HepG2 (cell line): ENCODE data around the gene PIM1. TPM values are rescaled to one million over a fixed set of nuclear protein-coding genes. Genes with fewer than 3 reads are reported as not detected.

Experiments
- BHLHE40 ChIP-seq: IDR thresholded peaks from 2 replicates; pipeline ENCODE4 v1.6.1; 2011; ENCODE audit warnings: low read length, improper control_type of control experiment
- FOXK1 ChIP-seq: sonication (generic); formaldehyde crosslinking; IDR thresholded peaks from 2 replicates; pipeline ENCODE4 v1.4.0; 2020; ENCODE audit warnings: low read depth, missing genetic modification reagents, borderline replicate concordance
- MEF2D ChIP-seq: sonication (generic); formaldehyde crosslinking; IDR thresholded peaks from 2 replicates; pipeline ENCODE4 v1.5.1; 2020; ENCODE audit warnings: mild to moderate bottlenecking, missing genetic modification reagents
- POLR2AphosphoS5 ChIP-seq: IDR thresholded peaks from 2 replicates; pipeline ENCODE4 v1.6.1; 2012; ENCODE audit warnings: low read depth, low read length
- RFXAP ChIP-seq: sonication (generic); formaldehyde crosslinking; IDR thresholded peaks from 2 replicates; pipeline ENCODE4 v1.4.0; 2020; ENCODE audit warnings: missing genetic modification reagents, borderline replicate concordance
- ZBTB1 ChIP-seq: sonication (generic); formaldehyde crosslinking; IDR thresholded peaks from 2 replicates; pipeline ENCODE4 v1.4.0; 2020; ENCODE audit warnings: missing genetic modification reagents, borderline replicate concordance
- ZNF772 ChIP-seq: sonication (generic); formaldehyde crosslinking; IDR thresholded peaks from 2 replicates; pipeline ENCODE4 v1.5.0; 2020; ENCODE audit warnings: mild to moderate bottlenecking, missing genetic modification reagents
- polyA plus RNA-seq, 8 experiments: library from polyadenylated mRNA; depleted of rRNA in 3 of 8; stranded (reverse) in 7 of 8; unstranded in 1 of 8; fragments of >200 nt; fragmentation: Illumina TruSeq in 4 of 8; extraction: Trizol in 4 of 8; gene quantifications; 2 replicates each; pipeline versions ENCODE4 v1.2.1 to v1.2.3, GENCODE V29; 2011 to 2016; ENCODE audit warnings: low read depth in 4 of 8, missing spikeins in 1 of 8, mixed read lengths in 1 of 8; ENCODE audit not compliant: insufficient read depth in 1 of 8
- total RNA-seq, 5 experiments: library from RNA; depleted of rRNA; stranded (reverse); fragments of >200 nt; fragmentation: Illumina TruSeq; extraction: Trizol; gene quantifications; 2 replicates each; pipeline ENCODE4 v1.2.3, GENCODE V29; 2016; ENCODE audit warnings: low read depth in 1 of 5
- TF ChIP-seq, protein P1 (sequence below): sonication (generic); formaldehyde crosslinking; IDR thresholded peaks from 2 replicates; pipeline ENCODE4 v1.9.0; 2022; ENCODE audit warnings: low read depth, missing genetic modification reagents
- TF ChIP-seq, protein P2 (sequence below): sonication (generic); formaldehyde crosslinking; IDR thresholded peaks from 2 replicates; pipeline ENCODE4 v1.8.0; 2022; ENCODE audit warnings: mild to moderate bottlenecking, missing genetic modification reagents, borderline replicate concordance
- TF ChIP-seq, protein P3 (sequence below): sonication (generic); formaldehyde crosslinking; IDR thresholded peaks from 2 replicates; pipeline ENCODE4 v1.4.0; 2020; ENCODE audit warnings: missing genetic modification reagents
- TF ChIP-seq, protein P4 (sequence below): sonication (generic); formaldehyde crosslinking; IDR thresholded peaks from 2 replicates; pipeline ENCODE4 v1.4.0; 2020; ENCODE audit warnings: missing genetic modification reagents
- TF ChIP-seq, protein P5 (sequence below): sonication (generic); formaldehyde crosslinking; IDR thresholded peaks from 2 replicates; pipeline ENCODE4 v1.5.1; 2020; ENCODE audit warnings: missing genetic modification reagents, mild to moderate bottlenecking, borderline replicate concordance
- TF ChIP-seq, protein P6 (sequence below): sonication (generic); formaldehyde crosslinking; IDR thresholded peaks from 2 replicates; pipeline ENCODE4 v1.4.0; 2020; ENCODE audit warnings: mild to moderate bottlenecking, missing genetic modification reagents

Gene PIM1
- total and polyA plus RNA-seq, 2 of the 13 experiments (the other 11 are each of a cell fraction or from before 2014, with no cell fraction given) = 29.4 to 117 TPM

DNA sequence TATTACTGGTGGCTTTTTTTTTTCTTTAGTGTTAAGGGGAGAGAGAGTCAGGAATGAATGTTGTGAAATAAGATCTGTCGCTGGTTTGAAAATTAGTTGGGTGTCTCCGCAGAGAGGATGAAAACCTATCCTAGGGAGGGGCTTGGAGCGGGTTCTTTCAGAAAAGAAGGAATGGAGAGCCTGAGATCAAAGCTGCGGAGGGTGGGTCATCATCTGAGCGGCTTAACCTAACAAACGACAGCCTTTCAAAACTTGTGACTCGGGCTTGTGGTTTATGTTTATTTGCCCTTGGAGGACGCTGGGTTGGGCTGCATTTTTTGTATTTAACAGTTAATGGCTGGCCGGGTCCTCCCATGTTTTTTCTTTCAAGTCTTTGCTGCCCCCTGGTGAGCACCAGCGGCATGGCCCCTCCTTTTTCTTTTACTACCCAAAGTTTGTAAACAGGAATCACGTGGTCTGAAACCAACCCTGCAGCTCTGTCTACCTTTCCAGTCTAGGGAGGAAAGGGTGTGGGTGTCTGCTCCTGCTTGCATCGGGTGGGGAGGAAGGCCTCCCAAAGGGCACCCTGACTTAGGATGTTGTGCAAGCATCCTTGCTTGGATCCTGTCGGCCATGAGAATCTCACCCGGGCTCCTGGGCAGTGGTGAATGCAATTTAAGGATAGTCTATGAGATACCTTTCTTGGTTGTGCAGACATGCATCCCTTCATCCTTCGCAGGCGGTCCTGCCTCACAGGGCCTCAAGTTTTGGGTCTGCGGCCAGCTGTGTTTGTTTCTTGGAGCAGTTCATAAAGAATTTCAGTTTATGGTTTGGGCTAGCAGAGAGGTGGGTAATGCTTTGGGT lies 2.2 kb downstream of the PIM1 start (continued):
- TF ChIP-seq ZBTB1 (CRISPR knock-in tag) (no peak), BHLHE40 (peak; percentile 74; the same call in 1 of the 2 replicates), FOXK1 (peak; percentile 100), MEF2D (CRISPR knock-in tag) (0 out of 2 replicates have a peak, but pooled peaks have one; percentile 16), RFXAP (peak; percentile 91; the same call in 1 of the 2 replicates), POLR2AphosphoS5 (no peak; the same call in 1 of the 2 replicates), ZNF772 (CRISPR knock-in tag) (peak; percentile 63; the same call in 1 of the 2 replicates)
- TF ChIP-seq, protein P1, sequence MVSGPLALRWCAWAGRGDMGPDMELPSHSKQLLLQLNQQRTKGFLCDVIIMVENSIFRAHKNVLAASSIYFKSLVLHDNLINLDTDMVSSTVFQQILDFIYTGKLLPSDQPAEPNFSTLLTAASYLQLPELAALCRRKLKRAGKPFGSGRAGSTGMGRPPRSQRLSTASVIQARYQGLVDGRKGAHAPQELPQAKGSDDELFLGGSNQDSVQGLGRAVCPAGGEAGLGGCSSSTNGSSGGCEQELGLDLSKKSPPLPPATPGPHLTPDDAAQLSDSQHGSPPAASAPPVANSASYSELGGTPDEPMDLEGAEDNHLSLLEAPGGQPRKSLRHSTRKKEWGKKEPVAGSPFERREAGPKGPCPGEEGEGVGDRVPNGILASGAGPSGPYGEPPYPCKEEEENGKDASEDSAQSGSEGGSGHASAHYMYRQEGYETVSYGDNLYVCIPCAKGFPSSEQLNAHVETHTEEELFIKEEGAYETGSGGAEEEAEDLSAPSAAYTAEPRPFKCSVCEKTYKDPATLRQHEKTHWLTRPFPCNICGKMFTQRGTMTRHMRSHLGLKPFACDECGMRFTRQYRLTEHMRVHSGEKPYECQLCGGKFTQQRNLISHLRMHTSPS = peak; percentile 33; the same call in 1 of the 2 replicates
- TF ChIP-seq, protein P2, sequence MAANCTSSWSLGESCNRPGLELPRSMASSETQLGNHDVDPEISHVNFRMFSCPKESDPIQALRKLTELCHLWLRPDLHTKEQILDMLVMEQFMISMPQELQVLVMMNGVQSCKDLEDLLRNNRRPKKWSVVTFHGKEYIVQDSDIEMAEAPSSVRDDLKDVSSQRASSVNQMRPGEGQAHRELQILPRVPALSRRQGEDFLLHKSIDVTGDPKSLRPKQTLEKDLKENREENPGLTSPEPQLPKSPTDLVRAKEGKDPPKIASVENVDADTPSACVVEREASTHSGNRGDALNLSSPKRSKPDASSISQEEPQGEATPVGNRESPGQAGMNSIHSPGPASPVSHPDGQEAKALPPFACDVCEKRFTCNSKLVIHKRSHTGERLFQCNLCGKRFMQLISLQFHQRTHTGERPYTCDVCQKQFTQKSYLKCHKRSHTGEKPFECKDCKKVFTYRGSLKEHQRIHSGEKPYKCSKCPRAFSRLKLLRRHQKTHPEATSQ (CRISPR knock-in tag) = peak; percentile 72; the same call in 1 of the 2 replicates
- TF ChIP-seq, protein P3, sequence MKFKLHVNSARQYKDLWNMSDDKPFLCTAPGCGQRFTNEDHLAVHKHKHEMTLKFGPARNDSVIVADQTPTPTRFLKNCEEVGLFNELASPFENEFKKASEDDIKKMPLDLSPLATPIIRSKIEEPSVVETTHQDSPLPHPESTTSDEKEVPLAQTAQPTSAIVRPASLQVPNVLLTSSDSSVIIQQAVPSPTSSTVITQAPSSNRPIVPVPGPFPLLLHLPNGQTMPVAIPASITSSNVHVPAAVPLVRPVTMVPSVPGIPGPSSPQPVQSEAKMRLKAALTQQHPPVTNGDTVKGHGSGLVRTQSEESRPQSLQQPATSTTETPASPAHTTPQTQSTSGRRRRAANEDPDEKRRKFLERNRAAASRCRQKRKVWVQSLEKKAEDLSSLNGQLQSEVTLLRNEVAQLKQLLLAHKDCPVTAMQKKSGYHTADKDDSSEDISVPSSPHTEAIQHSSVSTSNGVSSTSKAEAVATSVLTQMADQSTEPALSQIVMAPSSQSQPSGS = 0 out of 2 replicates have a peak, but pooled peaks have one; percentile 44
- TF ChIP-seq, protein P4, sequence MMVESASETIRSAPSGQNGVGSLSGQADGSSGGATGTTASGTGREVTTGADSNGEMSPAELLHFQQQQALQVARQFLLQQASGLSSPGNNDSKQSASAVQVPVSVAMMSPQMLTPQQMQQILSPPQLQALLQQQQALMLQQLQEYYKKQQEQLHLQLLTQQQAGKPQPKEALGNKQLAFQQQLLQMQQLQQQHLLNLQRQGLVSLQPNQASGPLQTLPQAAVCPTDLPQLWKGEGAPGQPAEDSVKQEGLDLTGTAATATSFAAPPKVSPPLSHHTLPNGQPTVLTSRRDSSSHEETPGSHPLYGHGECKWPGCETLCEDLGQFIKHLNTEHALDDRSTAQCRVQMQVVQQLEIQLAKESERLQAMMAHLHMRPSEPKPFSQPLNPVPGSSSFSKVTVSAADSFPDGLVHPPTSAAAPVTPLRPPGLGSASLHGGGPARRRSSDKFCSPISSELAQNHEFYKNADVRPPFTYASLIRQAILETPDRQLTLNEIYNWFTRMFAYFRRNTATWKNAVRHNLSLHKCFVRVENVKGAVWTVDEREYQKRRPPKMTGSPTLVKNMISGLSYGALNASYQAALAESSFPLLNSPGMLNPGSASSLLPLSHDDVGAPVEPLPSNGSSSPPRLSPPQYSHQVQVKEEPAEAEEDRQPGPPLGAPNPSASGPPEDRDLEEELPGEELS = peak; percentile 98
- TF ChIP-seq, protein P5, sequence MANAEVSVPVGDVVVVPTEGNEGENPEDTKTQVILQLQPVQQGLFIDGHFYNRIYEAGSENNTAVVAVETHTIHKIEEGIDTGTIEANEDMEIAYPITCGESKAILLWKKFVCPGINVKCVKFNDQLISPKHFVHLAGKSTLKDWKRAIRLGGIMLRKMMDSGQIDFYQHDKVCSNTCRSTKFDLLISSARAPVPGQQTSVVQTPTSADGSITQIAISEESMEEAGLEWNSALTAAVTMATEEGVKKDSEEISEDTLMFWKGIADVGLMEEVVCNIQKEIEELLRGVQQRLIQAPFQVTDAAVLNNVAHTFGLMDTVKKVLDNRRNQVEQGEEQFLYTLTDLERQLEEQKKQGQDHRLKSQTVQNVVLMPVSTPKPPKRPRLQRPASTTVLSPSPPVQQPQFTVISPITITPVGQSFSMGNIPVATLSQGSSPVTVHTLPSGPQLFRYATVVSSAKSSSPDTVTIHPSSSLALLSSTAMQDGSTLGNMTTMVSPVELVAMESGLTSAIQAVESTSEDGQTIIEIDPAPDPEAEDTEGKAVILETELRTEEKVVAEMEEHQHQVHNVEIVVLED (CRISPR knock-in tag) = peak; percentile 56; the same call in 1 of the 2 replicates
- TF ChIP-seq, protein P6, sequence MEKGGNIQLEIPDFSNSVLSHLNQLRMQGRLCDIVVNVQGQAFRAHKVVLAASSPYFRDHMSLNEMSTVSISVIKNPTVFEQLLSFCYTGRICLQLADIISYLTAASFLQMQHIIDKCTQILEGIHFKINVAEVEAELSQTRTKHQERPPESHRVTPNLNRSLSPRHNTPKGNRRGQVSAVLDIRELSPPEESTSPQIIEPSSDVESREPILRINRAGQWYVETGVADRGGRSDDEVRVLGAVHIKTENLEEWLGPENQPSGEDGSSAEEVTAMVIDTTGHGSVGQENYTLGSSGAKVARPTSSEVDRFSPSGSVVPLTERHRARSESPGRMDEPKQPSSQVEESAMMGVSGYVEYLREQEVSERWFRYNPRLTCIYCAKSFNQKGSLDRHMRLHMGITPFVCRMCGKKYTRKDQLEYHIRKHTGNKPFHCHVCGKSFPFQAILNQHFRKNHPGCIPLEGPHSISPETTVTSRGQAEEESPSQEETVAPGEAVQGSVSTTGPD (CRISPR knock-in tag) = 0 out of 2 replicates have a peak, but pooled peaks have one; percentile 35
